ENCODE measurements around the gene MYO1F. TPM values are rescaled to one million over a fixed set of nuclear protein-coding genes. Genes with fewer than 3 reads are reported as not detected.
A peak's percentile ranks its signal among the peaks of the same experiment; 100 is the strongest.
"Not testable (repeated sequence)": the region's sequence is repeated elsewhere in the genome, so short reads cannot be mapped to it uniquely, and the experiment has no call there.

The MYO1F gene
- polyA plus RNA-seq, 1 donor (not counting 4 experiments of a cell fraction or from before 2014, with no cell fraction given), result 0.14 TPM

DNA sequence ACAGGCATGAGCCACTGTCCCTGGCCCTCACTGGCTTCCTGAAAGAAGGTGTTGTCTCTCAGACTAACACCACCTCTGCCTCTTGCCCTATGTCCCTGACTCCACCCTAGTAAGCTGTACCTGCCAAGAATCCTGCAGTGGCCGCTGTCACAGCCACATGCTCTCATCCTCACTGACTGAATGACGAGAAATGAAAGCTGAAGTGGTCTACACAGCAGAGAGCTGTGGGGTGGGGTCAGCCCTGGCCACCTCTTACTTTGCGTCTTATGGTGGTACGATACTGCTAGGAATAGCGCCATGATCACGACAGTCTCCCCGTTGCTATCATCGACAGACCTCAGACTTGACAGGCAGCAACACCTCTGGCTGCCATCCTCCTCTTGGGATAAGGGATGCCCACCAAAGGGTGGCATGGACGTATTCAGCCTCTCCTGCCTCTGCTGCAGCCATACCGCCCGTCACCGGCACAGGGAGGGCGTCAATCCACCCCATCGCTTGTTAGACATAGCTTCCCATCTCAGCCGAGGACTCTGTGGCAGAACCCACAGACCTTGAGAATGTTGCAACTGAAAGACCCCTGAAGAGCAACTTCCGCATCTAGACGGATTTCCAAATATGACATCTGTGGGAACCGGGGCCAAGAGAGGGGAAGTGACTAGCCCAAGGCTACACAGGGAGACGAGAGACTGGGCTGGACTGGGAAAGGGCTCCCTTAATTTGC lies 809 bp downstream of the MYO1F start:
- DNase-seq (ENCODE audit: low read depth, low spot score), result no peak
- no peak overlapping the region for H3K27ac ChIP-seq (ENCODE audit: control insufficient read depth, insufficient read depth, low read length)
- TF ChIP-seq, protein P1, sequence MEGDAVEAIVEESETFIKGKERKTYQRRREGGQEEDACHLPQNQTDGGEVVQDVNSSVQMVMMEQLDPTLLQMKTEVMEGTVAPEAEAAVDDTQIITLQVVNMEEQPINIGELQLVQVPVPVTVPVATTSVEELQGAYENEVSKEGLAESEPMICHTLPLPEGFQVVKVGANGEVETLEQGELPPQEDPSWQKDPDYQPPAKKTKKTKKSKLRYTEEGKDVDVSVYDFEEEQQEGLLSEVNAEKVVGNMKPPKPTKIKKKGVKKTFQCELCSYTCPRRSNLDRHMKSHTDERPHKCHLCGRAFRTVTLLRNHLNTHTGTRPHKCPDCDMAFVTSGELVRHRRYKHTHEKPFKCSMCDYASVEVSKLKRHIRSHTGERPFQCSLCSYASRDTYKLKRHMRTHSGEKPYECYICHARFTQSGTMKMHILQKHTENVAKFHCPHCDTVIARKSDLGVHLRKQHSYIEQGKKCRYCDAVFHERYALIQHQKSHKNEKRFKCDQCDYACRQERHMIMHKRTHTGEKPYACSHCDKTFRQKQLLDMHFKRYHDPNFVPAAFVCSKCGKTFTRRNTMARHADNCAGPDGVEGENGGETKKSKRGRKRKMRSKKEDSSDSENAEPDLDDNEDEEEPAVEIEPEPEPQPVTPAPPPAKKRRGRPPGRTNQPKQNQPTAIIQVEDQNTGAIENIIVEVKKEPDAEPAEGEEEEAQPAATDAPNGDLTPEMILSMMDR (optimal IDR thresholded peaks at IDR 0.05 in 1 of 3, IDR thresholded peaks at IDR 0.05 in 1 of 3, conservative IDR thresholded peaks at IDR 0.05 in 1 of 3; ENCODE audit: extremely low read depth in 1 of 3, insufficient read depth in 2 of 3, low read length in 3 of 3), result no peak
- TF ChIP-seq EZH2 (IDR thresholded peaks at IDR 0.05; ENCODE audit: low read length), result no peak
- no peaks in the 10 kb centered on the region for H3K36me3 ChIP-seq (ENCODE audit: control insufficient read depth in 2 of 2, extremely low read depth in 1 of 2, insufficient read depth in 2 of 2, low read length in 2 of 2)
- no peaks in the 10 kb centered on the region for H3K79me2 ChIP-seq (ENCODE audit: control insufficient read depth, insufficient read depth, low read length)
- H3K4me2 ChIP-seq (ENCODE audit: control insufficient read depth, extremely low read depth, insufficient read depth, low read depth, low read length), result no peak overlapping the region
- H4K20me1 ChIP-seq (ENCODE audit: control insufficient read depth, extremely low read depth, insufficient read depth, low read length), result no peaks in the 10 kb centered on the region
- H3K4me3 ChIP-seq (ENCODE audit: control insufficient read depth in 2 of 3, extremely low read depth in 1 of 3, insufficient read depth in 2 of 3, low read depth in 1 of 3, low read length in 3 of 3), result no peak overlapping the region
- no peaks in the 10 kb centered on the region for H3K9me1 ChIP-seq (ENCODE audit: control insufficient read depth, extremely low read depth, insufficient read depth, low read length)
- H2AFZ ChIP-seq (ENCODE audit: control insufficient read depth, low read length), result no peak overlapping the region
- FAIRE-seq, result no peak
- no peaks in the 10 kb centered on the region for H3K9me3 ChIP-seq (ENCODE audit: control insufficient read depth, low read depth, low read length)
- H3K27me3 ChIP-seq (ENCODE audit: control insufficient read depth, extremely low read depth, insufficient read depth, low read length), result no peaks in the 10 kb centered on the region
- H3K9ac ChIP-seq (ENCODE audit: control insufficient read depth, extremely low read depth, insufficient read depth, low read length), result no peak overlapping the region
- peaks cover 3% of the 10 kb centered on the region for H3K4me1 ChIP-seq (ENCODE audit: control insufficient read depth, extremely low read depth, insufficient read depth, low read length)
- dilution Hi-C loops (cut with MboI; ENCODE audit: extremely low pct_ligation_motif_present, low sequenced_read_pairs), result no loop called here

DNA sequence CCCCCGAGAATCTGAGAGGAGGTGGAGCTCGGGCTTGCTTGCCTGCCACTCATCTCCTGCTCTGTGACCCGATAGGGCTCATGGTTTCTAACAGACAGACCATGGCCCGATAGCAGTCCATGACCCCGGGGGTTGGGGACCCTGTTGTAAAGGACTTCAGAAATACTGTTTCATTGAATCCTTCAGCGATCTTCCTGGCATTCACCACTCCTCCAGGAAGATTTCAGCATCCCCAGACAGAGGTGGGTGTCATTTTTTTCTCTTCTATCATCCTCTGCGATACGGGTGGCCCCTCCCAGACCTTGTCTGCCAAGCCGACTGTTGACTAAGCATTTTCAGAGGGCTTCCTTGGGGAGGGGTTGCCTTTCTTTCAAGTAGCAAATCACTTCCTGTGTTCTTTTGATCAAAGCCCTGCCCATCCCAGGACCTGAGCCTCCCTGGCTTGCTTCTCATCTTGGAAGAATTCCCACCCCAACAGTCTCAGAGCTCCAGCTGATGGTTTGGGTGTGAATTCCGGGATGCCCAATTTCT lies 1.7 kb downstream of the MYO1F start:
- H2AFZ ChIP-seq (ENCODE audit: control insufficient read depth, low read length), result no peak overlapping the region
- no peak overlapping the region for H3K4me3 ChIP-seq (ENCODE audit: control insufficient read depth in 2 of 3, extremely low read depth in 1 of 3, insufficient read depth in 2 of 3, low read depth in 1 of 3, low read length in 3 of 3)
- no peaks in the 10 kb centered on the region for H3K27me3 ChIP-seq (ENCODE audit: control insufficient read depth, extremely low read depth, insufficient read depth, low read length)
- H3K27ac ChIP-seq (ENCODE audit: control insufficient read depth, insufficient read depth, low read length), result no peak overlapping the region
- no peak overlapping the region for H3K9ac ChIP-seq (ENCODE audit: control insufficient read depth, extremely low read depth, insufficient read depth, low read length)
- no peaks in the 10 kb centered on the region for H3K79me2 ChIP-seq (ENCODE audit: control insufficient read depth, insufficient read depth, low read length)
- FAIRE-seq (no peak), DNase-seq (ENCODE audit: low read depth, low spot score) (no peak)
- no peaks in the 10 kb centered on the region for H3K9me1 ChIP-seq (ENCODE audit: control insufficient read depth, extremely low read depth, insufficient read depth, low read length)
- H4K20me1 ChIP-seq (ENCODE audit: control insufficient read depth, extremely low read depth, insufficient read depth, low read length), result no peaks in the 10 kb centered on the region
- H3K36me3 ChIP-seq (ENCODE audit: control insufficient read depth in 2 of 2, extremely low read depth in 1 of 2, insufficient read depth in 2 of 2, low read length in 2 of 2), result no peaks in the 10 kb centered on the region
- TF ChIP-seq, protein P1 (optimal IDR thresholded peaks at IDR 0.05 in 1 of 3, IDR thresholded peaks at IDR 0.05 in 1 of 3, conservative IDR thresholded peaks at IDR 0.05 in 1 of 3; ENCODE audit: extremely low read depth in 1 of 3, insufficient read depth in 2 of 3, low read length in 3 of 3), result no peak
- TF ChIP-seq EZH2 (IDR thresholded peaks at IDR 0.05; ENCODE audit: low read length), result no peak
- peak overlapping the region; percentile 37 for H3K4me2 ChIP-seq (ENCODE audit: control insufficient read depth, extremely low read depth, insufficient read depth, low read depth, low read length)
- peaks cover 3% of the 10 kb centered on the region for H3K4me1 ChIP-seq (ENCODE audit: control insufficient read depth, extremely low read depth, insufficient read depth, low read length)
- dilution Hi-C loops (cut with MboI; ENCODE audit: extremely low pct_ligation_motif_present, low sequenced_read_pairs), result no loop called here
- no peaks in the 10 kb centered on the region for H3K9me3 ChIP-seq (ENCODE audit: control insufficient read depth, low read depth, low read length)

- H2AFZ ChIP-seq (ENCODE audit: control insufficient read depth, low read length); H3K9ac ChIP-seq (ENCODE audit: control insufficient read depth, extremely low read depth, insufficient read depth, low read length); H3K4me3 ChIP-seq (ENCODE audit: control insufficient read depth in 2 of 3, extremely low read depth in 1 of 3, insufficient read depth in 2 of 3, low read depth in 1 of 3, low read length in 3 of 3); H3K4me2 ChIP-seq (ENCODE audit: control insufficient read depth, extremely low read depth, insufficient read depth, low read depth, low read length); H3K36me3 ChIP-seq (ENCODE audit: control insufficient read depth in 2 of 2, extremely low read depth in 1 of 2, insufficient read depth in 2 of 2, low read length in 2 of 2); H3K9me1 ChIP-seq (ENCODE audit: control insufficient read depth, extremely low read depth, insufficient read depth, low read length); FAIRE-seq; H3K79me2 ChIP-seq (ENCODE audit: control insufficient read depth, insufficient read depth, low read length); H3K4me1 ChIP-seq (ENCODE audit: control insufficient read depth, extremely low read depth, insufficient read depth, low read length); H3K27ac ChIP-seq (ENCODE audit: control insufficient read depth, insufficient read depth, low read length); H3K27me3 ChIP-seq (ENCODE audit: control insufficient read depth, extremely low read depth, insufficient read depth, low read length); H3K9me3 ChIP-seq (ENCODE audit: control insufficient read depth, low read depth, low read length); dilution Hi-C loops (cut with MboI; ENCODE audit: extremely low pct_ligation_motif_present, low sequenced_read_pairs); DNase-seq (ENCODE audit: low read depth, low spot score); H4K20me1 ChIP-seq (ENCODE audit: control insufficient read depth, extremely low read depth, insufficient read depth, low read length): not testable (repeated sequence)
Observed at GRCh38 chr19:8574619-8574922, 2.7 kb downstream of the MYO1F start.
